Tibial artery (tissue), 4 donors: ENCODE measurements around the gene ACADVL.

Experiments used
- DNase-seq, 2 donors: peaks; one replicate each; pipeline ENCODE4 v3.0.0-alpha.2; 2019
- H3K27ac ChIP-seq, 2 donors: fragments of 200-600 bp; sonication (generic) in 1 of 2; 1 replicate in 1 of 2; 2 replicates in 1 of 2; pipeline ENCODE4 v1.5.1; 2018 to 2019; ENCODE audit warnings: mild to moderate bottlenecking in 1 of 2
- H3K27me3 ChIP-seq, 2 donors: fragments of 200-600 bp; sonication (generic) in 1 of 2; one replicate each; pipeline versions ENCODE4 v1.5.1 to v1.6.0; 2016 to 2019
- H3K36me3 ChIP-seq, 3 donors: fragments of 200-600 bp; sonication (generic) in 2 of 3; one replicate each; pipeline ENCODE4 v1.5.1; 2016 to 2019; ENCODE audit warnings: mild to moderate bottlenecking in 2 of 3
- H3K4me1 ChIP-seq, 4 donors: fragments of 200-600 bp; sonication (generic) in 2 of 4; 1 replicate in 3 of 4; 2 replicates in 1 of 4; pipeline ENCODE4 v1.5.1; 2016 to 2019
- H3K4me3 ChIP-seq, 2 donors: fragments of 200-600 bp; sonication (generic) in 1 of 2; 1 replicate in 1 of 2; 2 replicates in 1 of 2; pipeline ENCODE4 v1.5.1; 2018 to 2019; ENCODE audit warnings: mild to moderate bottlenecking in 2 of 2
- H3K9me3 ChIP-seq, 3 donors: fragments of 200-600 bp; sonication (generic) in 1 of 3; one replicate each; pipeline ENCODE4 v1.5.1; 2016 to 2019
- intact Hi-C: fragments of 100-400 bp; cut with DNase I; formaldehyde crosslinking; loops from one replicate; pipeline ENCODE4 v1.15.0; 2023; ENCODE audit warnings: low total_unique reads
- TF ChIP-seq, protein P1 (sequence below), 2 experiments: fragments of 200-600 bp in 1 of 2; fragments of 450-650 bp in 1 of 2; IDR thresholded peaks; one replicate each; pipeline ENCODE4 v1.5.1; 2017 to 2019; ENCODE audit warnings: antibody characterized with exemption in 2 of 2, mild to moderate bottlenecking in 1 of 2, moderate library complexity in 1 of 2

Gene ACADVL

DNA sequence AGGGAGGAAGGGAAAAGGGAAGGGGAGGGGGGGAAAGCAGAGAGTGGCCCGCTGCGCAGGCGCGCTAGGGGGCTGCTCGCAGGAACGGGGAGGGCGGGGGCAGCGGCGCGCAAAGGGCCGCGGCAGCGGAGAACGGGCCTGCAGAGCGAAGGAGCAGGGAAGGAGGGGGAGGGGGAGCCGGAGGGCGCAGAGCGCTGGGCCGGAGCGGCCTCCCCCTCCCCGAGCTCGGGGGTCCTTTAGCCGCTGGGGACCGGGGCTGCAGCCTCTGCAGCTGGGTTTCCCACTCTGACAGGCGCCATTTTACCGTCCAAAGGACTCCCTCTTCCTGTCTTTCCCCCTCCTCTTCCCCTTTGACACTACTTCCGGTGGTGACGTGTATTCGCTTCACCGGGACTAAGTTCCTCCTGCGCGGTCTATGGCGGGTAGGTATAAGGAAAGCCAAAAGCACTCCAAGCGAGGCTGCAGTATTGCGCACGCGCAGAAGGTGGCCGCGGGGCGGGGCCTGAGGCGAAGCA, 32.0 kb downstream of the ACADVL start, which contains the start of gene CTDNEP1:
CTDNEP1 (minus strand) TSS at position 74 of the 515 bp plus-strand sequence. CDS start 438 bp downstream, outside the sequence.
- Histone ChIP-seq H3K27me3 (no peaks in the 10 kb centered on the region), H3K4me3 (peak within 1 kb of the TSS; percentile 94 to 98), H3K36me3 (peaks cover 17 to 30% (median 30%) of the 10 kb centered on the region in 3 donors), H3K4me1 (peaks cover 0 to 40% (median 32%) of the 10 kb centered on the region in 4 donors), H3K9me3 (no peaks in the 10 kb centered on the region), H3K27ac (peak within 1 kb of the TSS; percentile 96 to 100)
- TF ChIP-seq, protein P1, sequence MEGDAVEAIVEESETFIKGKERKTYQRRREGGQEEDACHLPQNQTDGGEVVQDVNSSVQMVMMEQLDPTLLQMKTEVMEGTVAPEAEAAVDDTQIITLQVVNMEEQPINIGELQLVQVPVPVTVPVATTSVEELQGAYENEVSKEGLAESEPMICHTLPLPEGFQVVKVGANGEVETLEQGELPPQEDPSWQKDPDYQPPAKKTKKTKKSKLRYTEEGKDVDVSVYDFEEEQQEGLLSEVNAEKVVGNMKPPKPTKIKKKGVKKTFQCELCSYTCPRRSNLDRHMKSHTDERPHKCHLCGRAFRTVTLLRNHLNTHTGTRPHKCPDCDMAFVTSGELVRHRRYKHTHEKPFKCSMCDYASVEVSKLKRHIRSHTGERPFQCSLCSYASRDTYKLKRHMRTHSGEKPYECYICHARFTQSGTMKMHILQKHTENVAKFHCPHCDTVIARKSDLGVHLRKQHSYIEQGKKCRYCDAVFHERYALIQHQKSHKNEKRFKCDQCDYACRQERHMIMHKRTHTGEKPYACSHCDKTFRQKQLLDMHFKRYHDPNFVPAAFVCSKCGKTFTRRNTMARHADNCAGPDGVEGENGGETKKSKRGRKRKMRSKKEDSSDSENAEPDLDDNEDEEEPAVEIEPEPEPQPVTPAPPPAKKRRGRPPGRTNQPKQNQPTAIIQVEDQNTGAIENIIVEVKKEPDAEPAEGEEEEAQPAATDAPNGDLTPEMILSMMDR (IDR thresholded peaks at IDR 0.05), result no peak
- DNase-seq, result peak; percentile 98
- intact Hi-C loops, result loop anchor here (10.0 kb wide), 2 partner anchors 93 to 313 kb away; partner anchors contain the start of gene SENP3

DNA sequence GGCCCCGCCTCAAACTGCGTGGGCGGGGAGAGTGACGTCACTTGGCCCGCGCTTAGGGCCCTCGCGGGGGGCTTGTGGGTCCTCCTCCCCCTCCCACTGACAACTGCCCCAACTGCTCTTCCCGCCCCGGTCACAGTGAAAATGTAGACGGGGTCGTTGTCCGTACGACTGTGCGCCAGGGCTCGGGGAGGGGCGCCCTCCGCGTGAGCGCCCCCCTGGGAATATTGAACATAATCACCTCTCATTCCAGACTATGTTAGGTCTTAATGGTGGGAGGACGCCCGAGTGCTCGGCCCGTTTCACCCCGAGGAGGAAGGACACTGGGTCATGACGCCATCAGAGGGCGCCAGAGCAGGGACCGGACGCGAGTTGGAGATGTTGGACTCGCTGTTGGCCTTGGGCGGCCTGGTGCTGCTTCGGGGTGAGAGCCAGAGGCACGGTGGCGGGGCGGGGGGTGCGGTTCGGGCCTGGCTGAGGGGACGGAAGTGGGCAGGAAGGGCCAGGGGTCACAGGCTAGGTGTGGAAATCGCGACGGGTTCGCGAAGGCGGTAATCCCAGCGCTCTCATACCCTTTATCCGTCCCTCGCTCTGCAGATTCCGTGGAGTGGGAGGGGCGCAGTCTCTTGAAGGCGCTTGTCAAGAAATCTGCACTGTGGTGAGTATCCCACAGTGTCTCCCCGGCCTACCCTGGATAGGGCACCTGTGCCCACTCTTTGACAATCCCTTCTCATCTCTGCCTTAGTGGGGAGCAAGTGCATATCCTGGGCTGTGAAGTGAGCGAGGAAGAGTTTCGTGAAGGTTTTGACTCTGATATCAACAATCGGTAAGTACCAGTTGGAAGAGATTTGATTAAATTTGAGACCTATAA, 32.7 kb downstream of the ACADVL start, which contains the start of gene ELP5:
ELP5 (plus strand) TSS at position 40 of the 868 bp plus-strand sequence; CDS start at position 376, 336 bp downstream.
- intact Hi-C loops, result loop anchor here (10.0 kb wide), 2 partner anchors 92 to 312 kb away; partner anchors contain the start of gene SENP3
- peaks cover 0 to 40% (median 32%) of the 10 kb centered on the region in 4 donors for H3K4me1 ChIP-seq

DNA sequence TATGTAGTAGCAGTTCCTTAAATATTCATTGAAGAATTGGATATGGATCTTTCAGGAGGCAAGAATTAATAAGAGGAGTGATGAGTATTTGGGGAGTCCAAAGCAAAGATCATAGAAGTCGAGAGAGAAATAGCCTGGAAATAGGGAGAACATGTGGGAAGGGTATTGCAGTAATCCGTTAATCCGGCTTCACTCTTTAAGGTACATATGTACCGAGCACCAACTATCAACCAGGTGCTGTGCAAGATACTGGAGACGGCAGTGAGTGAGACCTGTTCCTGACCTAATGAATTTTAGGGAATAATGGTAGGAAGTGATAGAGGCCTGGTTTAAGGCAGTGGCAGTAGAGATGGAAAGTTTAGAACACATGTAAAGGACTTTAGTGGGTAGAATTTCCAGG, 33.3 kb downstream of the ACADVL start:
- intact Hi-C loops, result loop anchor here (10.0 kb wide), 2 partner anchors 92 to 312 kb away; partner anchors contain the start of gene SENP3
- Histone ChIP-seq H3K4me1 (peaks cover 0 to 40% (median 32%) of the 10 kb centered on the region in 4 donors), H3K27ac (peak overlapping the region; percentile 96 to 100), H3K4me3 (peak overlapping the region; percentile 94 to 98), H3K36me3 (peaks cover 24 to 39% (median 37%) of the 10 kb centered on the region in 3 donors), H3K9me3 (no peaks in the 10 kb centered on the region), H3K27me3 (no peaks in the 10 kb centered on the region)
- no peak for DNase-seq
- TF ChIP-seq, protein P1 (IDR thresholded peaks at IDR 0.05), result no peak

More for the DNA sequence above, 32.7 kb downstream of the ACADVL start, which contains the start of gene ELP5:
- H3K4me3 ChIP-seq, result peak within 1 kb of the TSS; percentile 94 to 98
- peak; percentile 94 to 97 for DNase-seq
- H3K9me3 ChIP-seq, result no peaks in the 10 kb centered on the region
- H3K36me3 ChIP-seq, result peaks cover 22 to 33% (median 32%) of the 10 kb centered on the region in 3 donors
- H3K27ac ChIP-seq, result peak within 1 kb of the TSS; percentile 96 to 100
- TF ChIP-seq, protein P1 (IDR thresholded peaks at IDR 0.05), result no peak
- no peaks in the 10 kb centered on the region for H3K27me3 ChIP-seq

DNA sequence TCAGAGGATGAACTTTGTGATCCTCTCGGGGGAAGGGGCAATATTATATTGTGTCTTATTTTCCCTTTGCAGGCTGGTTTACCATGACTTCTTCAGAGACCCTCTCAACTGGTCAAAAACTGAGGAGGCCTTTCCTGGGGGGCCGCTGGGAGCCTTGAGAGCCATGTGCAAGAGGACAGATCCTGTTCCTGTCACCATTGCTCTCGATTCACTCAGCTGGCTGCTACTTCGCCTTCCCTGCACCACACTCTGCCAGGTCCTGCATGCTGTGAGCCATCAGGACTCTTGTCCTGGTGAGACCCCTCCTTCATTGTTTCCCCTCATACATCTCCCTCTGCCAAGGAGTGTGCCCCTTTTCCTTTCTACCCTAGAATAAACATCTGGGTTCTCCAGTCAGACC, 34.8 kb downstream of the ACADVL start:
- no peaks in the 10 kb centered on the region for H3K9me3 ChIP-seq
- H3K27me3 ChIP-seq, result no peaks in the 10 kb centered on the region
- TF ChIP-seq, protein P1 (IDR thresholded peaks at IDR 0.05), result no peak
- no peak for DNase-seq
- H3K36me3 ChIP-seq, result peaks cover 30 to 54% (median 51%) of the 10 kb centered on the region in 3 donors
- no peak overlapping the region for H3K27ac ChIP-seq
- H3K4me1 ChIP-seq, result peaks cover 0 to 35% (median 21%) of the 10 kb centered on the region in 4 donors
- intact Hi-C loops, result loop anchor here (10.0 kb wide), 2 partner anchors 90 to 310 kb away; partner anchors contain the start of gene SENP3
- no peak overlapping the region for H3K4me3 ChIP-seq

DNA sequence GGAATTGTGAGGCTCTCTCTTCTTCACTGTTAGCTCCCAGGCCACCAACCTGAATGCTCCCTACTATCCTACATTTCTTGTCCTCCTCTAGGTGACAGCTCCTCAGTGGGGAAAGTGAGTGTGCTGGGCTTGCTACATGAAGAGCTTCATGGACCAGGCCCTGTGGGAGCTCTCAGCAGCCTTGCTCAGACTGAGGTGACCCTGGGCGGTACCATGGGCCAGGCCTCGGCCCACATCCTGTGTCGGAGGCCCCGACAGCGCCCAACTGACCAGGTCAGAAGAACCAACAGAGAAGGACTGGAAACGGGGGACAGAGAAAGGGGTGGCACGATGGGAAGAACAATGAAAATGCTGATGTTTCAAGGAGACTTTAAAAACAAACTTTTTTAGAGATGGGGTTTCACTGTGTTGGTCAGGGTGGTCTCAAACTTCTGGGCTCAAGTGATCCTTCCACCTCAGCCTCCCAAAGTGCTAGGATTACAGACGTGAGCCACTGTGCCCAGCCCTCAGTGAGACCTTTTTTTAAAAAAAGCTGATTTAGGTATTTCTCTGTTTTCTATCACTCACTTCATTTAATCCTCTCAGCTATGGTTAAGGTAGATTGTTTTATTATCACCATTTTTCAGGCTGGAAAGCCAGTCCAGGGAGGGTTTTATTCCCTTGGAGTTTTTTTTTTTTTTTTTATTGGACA, 37.2 kb downstream of the ACADVL start:
- no peak for DNase-seq
- Histone ChIP-seq H3K4me3 (no peak overlapping the region), H3K9me3 (no peaks in the 10 kb centered on the region), H3K27ac (no peak overlapping the region), H3K4me1 (peaks cover 0 to 35% (median 21%) of the 10 kb centered on the region in 4 donors), H3K27me3 (peaks cover 0 to 18% of the 10 kb centered on the region in 2 donors), H3K36me3 (peaks cover 30 to 62% (median 55%) of the 10 kb centered on the region in 3 donors)
- intact Hi-C loops, result loop anchor here (10.0 kb wide), 2 partner anchors 88 to 308 kb away; partner anchors contain the start of gene SENP3
- TF ChIP-seq, protein P1 (IDR thresholded peaks at IDR 0.05), result no peak
